ENCODE measurements around the gene POC1B.

GRCh38 chr12:89433634-89434033 is 92.2 kb downstream of the POC1B start:
- no peak for TF ChIP-seq EP300 (IDR thresholded peaks at IDR 0.05)
- TF ChIP-seq, protein P1, sequence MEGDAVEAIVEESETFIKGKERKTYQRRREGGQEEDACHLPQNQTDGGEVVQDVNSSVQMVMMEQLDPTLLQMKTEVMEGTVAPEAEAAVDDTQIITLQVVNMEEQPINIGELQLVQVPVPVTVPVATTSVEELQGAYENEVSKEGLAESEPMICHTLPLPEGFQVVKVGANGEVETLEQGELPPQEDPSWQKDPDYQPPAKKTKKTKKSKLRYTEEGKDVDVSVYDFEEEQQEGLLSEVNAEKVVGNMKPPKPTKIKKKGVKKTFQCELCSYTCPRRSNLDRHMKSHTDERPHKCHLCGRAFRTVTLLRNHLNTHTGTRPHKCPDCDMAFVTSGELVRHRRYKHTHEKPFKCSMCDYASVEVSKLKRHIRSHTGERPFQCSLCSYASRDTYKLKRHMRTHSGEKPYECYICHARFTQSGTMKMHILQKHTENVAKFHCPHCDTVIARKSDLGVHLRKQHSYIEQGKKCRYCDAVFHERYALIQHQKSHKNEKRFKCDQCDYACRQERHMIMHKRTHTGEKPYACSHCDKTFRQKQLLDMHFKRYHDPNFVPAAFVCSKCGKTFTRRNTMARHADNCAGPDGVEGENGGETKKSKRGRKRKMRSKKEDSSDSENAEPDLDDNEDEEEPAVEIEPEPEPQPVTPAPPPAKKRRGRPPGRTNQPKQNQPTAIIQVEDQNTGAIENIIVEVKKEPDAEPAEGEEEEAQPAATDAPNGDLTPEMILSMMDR (IDR thresholded peaks at IDR 0.05), result no peak
